ENCODE results near the gene SH2D3C.

DNA sequence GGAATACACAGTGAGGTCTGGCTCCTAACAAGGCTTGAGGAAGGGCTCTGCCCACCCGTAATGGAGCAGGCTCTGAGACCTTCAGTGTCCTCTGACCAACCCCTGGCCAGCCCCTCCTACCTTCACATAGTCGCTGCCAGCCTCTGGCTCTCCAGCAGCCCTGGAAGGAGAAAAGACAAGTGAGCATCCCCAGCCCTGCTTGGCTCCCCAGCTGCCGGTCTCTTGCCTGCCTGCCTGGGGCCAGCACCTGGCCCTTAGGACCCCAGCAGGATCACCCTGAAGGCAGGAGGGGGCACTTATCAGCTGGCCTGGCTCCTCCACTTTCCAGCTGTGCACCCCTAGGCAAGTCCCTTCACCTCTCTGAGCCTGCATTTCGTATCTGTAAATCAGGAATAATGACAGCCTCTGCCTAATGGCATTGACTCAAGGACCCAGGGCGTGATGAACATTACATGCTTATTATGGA, 16.9 kb downstream of the SH2D3C start:
- TF ChIP-seq GATA2 (IDR thresholded peaks at IDR 0.05; ENCODE audit: low read depth, low read length) (peak; percentile 40; the same call in 1 of the 2 replicates), GATA3 (IDR thresholded peaks at IDR 0.05; ENCODE audit: low read depth, low read length) (no peak)

Data from SH-SY5Y (cell line).